ENCODE results near the gene UPB1. TPM values are rescaled to one million over a fixed set of nuclear protein-coding genes. Genes with fewer than 3 reads are reported as not detected.

UPB1 gene
- total and polyA plus RNA-seq, 10 of the 15 experiments (the other 5 are each of a cell fraction or from before 2014, with no cell fraction given), result 0.89 to 20.5 (median 3.1) TPM

- TF ChIP-seq, protein P1, sequence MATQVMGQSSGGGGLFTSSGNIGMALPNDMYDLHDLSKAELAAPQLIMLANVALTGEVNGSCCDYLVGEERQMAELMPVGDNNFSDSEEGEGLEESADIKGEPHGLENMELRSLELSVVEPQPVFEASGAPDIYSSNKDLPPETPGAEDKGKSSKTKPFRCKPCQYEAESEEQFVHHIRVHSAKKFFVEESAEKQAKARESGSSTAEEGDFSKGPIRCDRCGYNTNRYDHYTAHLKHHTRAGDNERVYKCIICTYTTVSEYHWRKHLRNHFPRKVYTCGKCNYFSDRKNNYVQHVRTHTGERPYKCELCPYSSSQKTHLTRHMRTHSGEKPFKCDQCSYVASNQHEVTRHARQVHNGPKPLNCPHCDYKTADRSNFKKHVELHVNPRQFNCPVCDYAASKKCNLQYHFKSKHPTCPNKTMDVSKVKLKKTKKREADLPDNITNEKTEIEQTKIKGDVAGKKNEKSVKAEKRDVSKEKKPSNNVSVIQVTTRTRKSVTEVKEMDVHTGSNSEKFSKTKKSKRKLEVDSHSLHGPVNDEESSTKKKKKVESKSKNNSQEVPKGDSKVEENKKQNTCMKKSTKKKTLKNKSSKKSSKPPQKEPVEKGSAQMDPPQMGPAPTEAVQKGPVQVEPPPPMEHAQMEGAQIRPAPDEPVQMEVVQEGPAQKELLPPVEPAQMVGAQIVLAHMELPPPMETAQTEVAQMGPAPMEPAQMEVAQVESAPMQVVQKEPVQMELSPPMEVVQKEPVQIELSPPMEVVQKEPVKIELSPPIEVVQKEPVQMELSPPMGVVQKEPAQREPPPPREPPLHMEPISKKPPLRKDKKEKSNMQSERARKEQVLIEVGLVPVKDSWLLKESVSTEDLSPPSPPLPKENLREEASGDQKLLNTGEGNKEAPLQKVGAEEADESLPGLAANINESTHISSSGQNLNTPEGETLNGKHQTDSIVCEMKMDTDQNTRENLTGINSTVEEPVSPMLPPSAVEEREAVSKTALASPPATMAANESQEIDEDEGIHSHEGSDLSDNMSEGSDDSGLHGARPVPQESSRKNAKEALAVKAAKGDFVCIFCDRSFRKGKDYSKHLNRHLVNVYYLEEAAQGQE (IDR thresholded peaks at IDR 0.05; ENCODE audit: low read depth, low read length), result no peak
- TF ChIP-seq SMC3 (IDR thresholded peaks at IDR 0.05; ENCODE audit: borderline replicate concordance, low read length), result no peak
- TF ChIP-seq MXI1 (IDR thresholded peaks at IDR 0.05; ENCODE audit: low read depth, low read length), result no peak
- no peak for TF ChIP-seq RELA (IDR thresholded peaks at IDR 0.05; ENCODE audit: borderline replicate concordance, partially characterized antibody)
Observed at GRCh38 chr22:24543679-24544243, 48.6 kb downstream of the UPB1 start (continued).

- ATAC-seq (no peak), DNase-seq (ENCODE audit: low read depth, low spot score) (no peak), FAIRE-seq (no peak)
- Histone ChIP-seq H3K4me2 (ENCODE audit: control insufficient read depth, insufficient read depth) (no peak overlapping the region), H3K36me3 (ENCODE audit: control insufficient read depth in 2 of 2, insufficient read depth in 2 of 2, low read length in 1 of 2) (peaks cover 4 to 21% of the 10 kb centered on the region in 2 experiments; a peak in 3 of 4 replicates), H2AFZ (ENCODE audit: control insufficient read depth, low read depth, low read length) (no peak overlapping the region), H3K27ac (ENCODE audit: control insufficient read depth, insufficient read depth) (no peak overlapping the region), H3K4me1 (ENCODE audit: control insufficient read depth, insufficient read depth, low read length) (peaks cover 9% of the 10 kb centered on the region), H3K9ac (ENCODE audit: control insufficient read depth, insufficient read depth, low read length) (no peak overlapping the region), H4K20me1 (ENCODE audit: control insufficient read depth, insufficient read depth) (no peaks in the 10 kb centered on the region), H3K9me3 (replicated peaks; ENCODE audit: control insufficient read depth, insufficient read depth, low read length) (no peaks in the 10 kb centered on the region), H3K4me3 (no peak overlapping the region), H3K27me3 (replicated peaks in 1 of 2; ENCODE audit: control insufficient read depth in 2 of 2, insufficient read depth in 2 of 2, low read length in 1 of 2) (no peaks in the 10 kb centered on the region), H3K79me2 (ENCODE audit: control insufficient read depth, insufficient read depth, low read length) (peaks cover 33% of the 10 kb centered on the region)
- RAD21 ChIA-PET (ENCODE audit: unreplicated experiment), result no interaction called here
- POLR2A ChIA-PET, result interaction anchor here (0.5 to 0.8 kb wide), 2 partner anchors 8 to 193 kb away, joined by 3 to 6 read pairs; no protein-coding TSS in a partner anchor
- intact Hi-C loops (cut with micrococcal nuclease; ENCODE audit: unreplicated experiment) (no loop called here), in situ Hi-C loops (cut with MboI) (no loop called here)
- SMC1A ChIA-PET (ENCODE audit: uncharacterized antibody, unreplicated experiment), result interaction anchor here (0.6 kb wide), 1 partner anchor 222 kb away, joined by 3 read pairs; no protein-coding TSS in a partner anchor
- 93% methylated on average over 4 of the region's 4 CpGs for WGBS (ENCODE audit: insufficient coverage, insufficient replicate concordance, low lambda C conversion rate, missing lambda C conversion rate)
- BruUV-seq (replicated peaks), result no TSS peak
- CTCF ChIA-PET, result interaction anchor here (0.6 kb wide), 1 partner anchor 19 kb away, joined by 3 read pairs; no protein-coding TSS in a partner anchor
- TF ChIP-seq SMAD1 (IDR thresholded peaks at IDR 0.05; ENCODE audit: low read depth, partially characterized antibody) (no peak), ZNF274 (IDR thresholded peaks at IDR 0.05; ENCODE audit: insufficient read depth, insufficient read length) (no peak), RCOR1 (conservative IDR thresholded peaks at IDR 0.05; ENCODE audit: low read depth, low read length) (no peak), SP1 (IDR thresholded peaks at IDR 0.05; ENCODE audit: low read depth, low read length) (no peak), CEBPZ (IDR thresholded peaks at IDR 0.05; ENCODE audit: low read depth, low read length) (no peak), SREBF2 (IDR thresholded peaks at IDR 0.05; ENCODE audit: low read length) (no peak), NFIC (IDR thresholded peaks at IDR 0.05; ENCODE audit: low read depth, low read length) (no peak), DPF2 (IDR thresholded peaks at IDR 0.05) (no peak)
- TF ChIP-seq, protein P1 (IDR thresholded peaks at IDR 0.05; ENCODE audit: low read depth, low read length), result no peak
Observed at GRCh38 chr22:24548812-24549211, 53.7 kb downstream of the UPB1 start.

Measured in GM12878 (cell line).